NCI-H2227 (cell line): Measurements from ENCODE around the gene USP10.
A peak's percentile ranks its signal among the peaks of the same experiment; 100 is the strongest.

ENCODE experiments used
- DNase-seq: peaks from one replicate; lab custom pipeline; 2025; ENCODE audit not compliant: unreplicated experiment; lab: John Stamatoyannopoulos, UW

Gene USP10

DNA sequence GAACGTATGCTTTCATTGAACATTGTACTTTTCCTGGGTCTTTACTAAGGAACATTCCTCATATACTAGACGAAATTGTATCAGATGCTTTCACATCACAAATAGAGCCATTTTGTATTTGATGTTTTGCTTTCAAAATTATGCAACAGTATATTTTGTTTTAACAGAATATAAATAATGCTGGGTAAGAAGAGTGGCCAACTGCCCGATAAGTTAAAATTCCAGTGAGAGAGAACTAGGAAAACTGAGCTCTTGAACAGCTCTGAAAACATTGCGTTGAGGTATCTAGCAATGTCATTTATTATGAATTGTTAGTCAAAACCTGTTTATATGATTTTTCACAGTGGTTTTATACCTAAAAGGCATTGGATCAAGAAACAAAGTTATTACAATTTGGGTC, 50.8 kb downstream of the USP10 start:
- no peak for DNase-seq

DNA sequence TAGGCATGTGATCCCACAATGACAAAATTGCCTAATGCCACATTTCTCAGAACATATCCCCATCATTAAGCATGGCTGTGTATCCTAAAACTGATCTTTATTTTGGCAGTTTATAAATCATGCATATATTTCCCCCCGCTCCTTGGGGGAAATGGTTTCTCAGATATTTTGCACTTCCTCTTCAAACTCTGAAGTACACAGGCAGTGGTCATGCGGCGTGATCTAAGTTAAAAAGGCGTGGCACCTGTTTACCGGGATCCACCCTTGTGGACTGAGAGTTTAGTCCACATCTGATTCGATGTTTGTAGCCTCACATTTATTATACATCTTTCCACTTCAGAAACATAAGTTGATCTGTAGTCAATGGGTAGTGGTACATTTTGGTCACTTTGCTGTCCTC, 51.4 kb downstream of the USP10 start:
- DNase-seq = no peak

DNA sequence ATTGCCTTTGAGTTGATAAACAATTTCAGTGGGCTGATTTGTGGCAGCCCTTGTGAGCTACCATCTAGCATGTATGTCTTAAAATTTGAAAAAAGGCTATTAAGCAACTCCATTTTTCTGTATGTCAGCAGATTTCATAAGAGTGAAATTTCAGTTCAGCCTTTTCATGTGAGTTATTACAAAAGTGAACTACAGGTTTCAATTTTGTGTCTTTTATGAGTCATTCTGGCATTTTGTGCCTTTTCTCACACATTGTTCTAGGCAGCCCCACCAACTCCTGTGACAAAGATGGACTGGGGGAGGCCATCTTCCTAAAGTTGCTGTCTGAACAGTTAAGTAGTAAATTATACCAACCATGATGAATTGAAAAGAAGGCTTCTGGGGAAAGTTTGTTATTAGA, 52.1 kb downstream of the USP10 start:
- no peak for DNase-seq

DNA sequence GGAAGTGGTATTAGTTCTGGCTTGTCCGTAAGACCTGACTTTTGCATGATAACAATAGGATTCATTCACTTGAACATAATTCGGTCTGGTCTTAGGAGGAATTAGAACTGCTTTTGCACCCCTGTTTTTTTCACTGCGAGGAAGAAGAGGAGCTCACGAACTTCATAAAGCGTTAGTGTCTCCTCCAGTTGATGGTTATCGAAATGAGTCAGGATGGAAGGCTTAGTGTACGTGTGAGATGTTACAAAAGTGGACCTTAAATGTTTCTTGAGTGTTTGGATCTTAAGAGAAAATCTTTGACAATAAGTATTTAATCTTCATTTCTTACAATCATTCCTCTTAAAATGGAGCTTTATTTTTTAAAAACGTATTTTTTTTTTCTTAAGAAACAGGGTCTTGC, 52.8 kb downstream of the USP10 start:
- no peak for DNase-seq

DNA sequence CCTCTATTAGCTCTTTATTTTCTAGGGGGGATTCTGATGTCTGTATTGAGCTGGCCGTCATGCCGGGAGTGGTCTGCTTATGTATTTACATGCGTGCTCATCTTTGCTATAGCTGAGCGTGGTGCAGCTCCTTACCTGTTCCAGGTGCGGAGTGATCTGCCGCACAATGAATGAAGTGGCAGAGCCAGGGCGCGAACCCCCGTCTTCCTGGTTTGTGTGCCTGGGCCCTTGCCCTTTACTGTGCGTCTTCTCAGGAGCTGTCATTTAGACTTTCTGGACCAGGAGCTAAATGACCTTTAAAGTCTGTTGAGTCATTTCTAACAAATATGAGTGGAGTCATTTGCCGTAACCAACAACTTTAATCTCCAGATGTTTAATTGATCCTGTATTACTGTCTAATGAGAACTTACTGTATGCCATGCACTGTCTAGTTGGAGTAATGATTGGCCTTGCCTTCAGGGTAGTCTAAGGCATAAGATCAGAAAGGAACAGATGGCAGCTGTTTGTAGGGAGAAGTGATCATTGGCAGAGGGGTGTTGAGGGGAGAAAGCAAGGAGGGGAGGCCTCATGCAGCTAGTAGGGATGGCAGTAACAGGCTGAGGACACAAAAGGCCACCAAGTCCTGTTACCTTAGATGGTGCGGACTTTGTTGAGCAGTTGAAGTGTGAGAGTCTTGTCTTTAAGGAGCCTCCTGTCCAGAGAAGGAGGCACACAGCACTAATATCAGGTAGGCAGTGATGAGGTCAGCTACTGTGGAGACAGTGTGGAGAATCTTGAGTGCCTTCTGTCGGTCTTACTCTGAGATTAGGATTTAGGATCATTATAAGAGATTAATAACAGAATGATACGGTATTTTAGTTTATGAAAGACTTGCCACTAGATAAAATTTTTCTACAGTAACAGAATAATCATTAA, 53.9 kb downstream of the USP10 start:
- DNase-seq = no peak

DNA sequence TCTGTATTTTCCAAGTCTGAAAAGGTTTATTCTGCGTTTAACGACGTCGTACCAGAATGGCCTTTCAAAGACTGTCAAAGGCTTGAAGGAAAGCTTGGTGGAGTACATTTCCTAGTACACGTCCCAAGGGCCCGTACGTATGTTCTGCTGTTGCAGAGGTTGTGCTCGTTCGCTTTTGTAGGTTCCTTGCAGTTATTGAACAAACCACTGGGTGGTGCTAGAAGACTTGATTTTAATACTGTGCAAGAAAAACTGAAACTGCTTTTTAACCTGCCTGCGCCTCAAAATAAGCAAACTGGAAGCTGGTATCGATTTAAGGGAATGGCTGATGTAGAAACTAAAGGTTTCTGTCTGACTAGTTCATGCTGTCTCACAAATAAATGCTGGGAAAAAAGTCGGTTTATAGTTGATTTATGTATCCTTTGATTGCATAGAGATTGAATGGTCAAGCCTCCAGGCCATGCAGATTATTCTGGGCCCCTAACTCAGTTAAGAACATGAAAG, 54.6 kb downstream of the USP10 start:
- DNase-seq = peak; percentile 79

DNA sequence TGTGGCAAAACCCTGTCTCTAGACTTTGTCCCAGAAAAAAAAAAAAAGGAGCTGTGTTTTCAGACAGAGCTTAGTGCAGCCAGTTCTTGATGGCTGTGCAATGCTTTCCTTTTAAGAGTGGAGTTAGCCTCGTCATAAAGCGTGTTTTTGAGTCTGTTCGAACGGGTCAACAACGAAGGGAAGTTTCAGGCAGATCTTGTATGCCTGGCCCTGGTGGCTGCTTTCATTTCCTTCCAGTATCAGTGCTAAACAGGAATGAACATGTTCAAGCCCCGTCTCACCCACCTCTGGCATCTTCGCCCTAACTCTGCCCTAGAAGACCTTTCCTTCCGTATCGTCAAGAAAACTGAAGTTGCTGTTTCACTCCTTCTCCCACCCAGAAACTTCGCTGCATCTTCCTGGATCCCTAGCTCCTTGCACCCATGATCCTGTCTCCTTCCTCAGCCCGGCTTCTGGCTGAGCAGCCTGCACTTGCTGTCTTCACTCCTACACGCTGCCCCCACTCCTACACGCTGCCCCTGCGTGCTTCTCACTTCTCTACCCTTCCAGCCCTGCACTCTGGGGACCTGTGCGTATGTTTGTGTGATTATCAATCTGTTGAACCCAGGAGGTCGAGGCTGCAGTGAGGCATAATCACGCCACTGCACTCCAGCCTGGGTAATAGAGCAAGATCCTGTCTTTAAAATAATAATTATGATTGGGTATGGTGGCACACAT, 55.3 kb downstream of the USP10 start:
- no peak for DNase-seq

DNA sequence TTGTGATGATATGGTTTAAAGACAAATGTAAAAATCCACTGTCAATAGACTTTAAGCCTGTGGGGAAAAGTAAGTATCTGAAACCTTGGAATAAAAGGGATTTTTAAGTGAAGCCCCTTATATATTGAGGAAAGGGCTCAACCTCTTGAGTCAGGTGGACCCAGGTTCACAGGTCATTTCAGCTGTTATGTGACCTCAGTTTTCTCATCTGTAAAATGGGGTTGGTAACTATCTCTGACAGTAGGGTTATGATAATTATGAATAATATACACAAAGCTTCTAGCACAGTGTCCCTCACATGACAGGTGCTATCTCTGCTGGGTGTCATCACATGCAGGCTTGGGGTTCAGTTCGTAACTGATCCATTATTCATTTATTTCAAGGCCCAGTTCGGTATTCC, 57.0 kb downstream of the USP10 start:
- no peak for DNase-seq

DNA sequence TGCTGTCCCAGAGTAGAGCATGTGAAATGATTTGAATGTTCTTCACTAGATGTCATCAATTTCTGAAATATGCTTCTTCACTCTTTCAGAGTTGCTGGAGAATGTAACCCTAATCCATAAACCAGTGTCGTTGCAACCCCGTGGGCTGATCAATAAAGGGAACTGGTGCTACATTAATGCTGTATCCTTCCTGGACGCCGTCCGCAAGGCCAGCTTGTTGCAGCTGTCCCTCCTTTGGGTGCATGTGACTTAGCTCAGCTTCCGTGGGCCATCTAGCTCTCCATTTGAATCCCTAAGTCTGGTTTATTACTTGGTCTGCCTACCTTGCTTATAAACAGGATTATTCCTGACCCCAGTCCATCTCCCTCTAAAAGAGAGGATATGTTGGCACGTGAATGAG, 58.8 kb downstream of the USP10 start:
- no peak for DNase-seq

DNA sequence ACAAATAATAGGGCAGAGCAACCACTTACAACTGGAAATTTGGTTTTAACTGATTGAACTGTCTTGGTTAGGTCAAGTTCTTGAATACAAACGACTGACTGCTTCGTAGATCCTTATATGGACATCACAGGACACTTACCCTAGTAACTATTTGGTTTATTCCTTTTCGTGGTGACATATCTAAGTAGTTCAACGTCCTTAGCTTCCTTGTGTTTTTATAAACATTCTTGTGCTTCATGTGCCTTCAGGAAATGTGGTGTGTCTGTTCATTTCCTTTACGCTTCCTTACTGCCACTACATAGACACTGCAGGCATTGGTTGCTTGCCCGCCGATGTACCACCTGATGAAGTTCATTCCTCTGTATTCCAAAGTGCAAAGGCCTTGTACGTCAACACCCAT, 59.3 kb downstream of the USP10 start:
- no peak for DNase-seq

DNA sequence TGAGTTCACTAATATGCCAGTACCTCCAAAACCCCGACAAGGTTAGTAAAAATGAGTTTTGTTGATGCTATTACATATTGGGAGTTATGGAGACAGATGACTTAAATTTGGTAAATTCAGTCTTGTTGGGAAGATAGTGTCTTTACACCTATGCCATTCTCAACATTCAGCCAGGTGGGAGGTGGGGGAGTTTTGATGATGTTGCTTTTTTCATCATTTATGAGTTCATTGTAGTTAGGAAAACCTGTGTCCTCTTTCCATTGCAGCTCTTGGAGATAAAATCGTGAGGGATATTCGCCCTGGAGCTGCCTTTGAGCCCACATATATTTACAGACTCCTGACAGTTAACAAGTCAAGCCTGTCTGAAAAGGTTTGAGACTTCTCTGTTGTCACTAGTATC, 60.1 kb downstream of the USP10 start:
- no peak for DNase-seq

DNA sequence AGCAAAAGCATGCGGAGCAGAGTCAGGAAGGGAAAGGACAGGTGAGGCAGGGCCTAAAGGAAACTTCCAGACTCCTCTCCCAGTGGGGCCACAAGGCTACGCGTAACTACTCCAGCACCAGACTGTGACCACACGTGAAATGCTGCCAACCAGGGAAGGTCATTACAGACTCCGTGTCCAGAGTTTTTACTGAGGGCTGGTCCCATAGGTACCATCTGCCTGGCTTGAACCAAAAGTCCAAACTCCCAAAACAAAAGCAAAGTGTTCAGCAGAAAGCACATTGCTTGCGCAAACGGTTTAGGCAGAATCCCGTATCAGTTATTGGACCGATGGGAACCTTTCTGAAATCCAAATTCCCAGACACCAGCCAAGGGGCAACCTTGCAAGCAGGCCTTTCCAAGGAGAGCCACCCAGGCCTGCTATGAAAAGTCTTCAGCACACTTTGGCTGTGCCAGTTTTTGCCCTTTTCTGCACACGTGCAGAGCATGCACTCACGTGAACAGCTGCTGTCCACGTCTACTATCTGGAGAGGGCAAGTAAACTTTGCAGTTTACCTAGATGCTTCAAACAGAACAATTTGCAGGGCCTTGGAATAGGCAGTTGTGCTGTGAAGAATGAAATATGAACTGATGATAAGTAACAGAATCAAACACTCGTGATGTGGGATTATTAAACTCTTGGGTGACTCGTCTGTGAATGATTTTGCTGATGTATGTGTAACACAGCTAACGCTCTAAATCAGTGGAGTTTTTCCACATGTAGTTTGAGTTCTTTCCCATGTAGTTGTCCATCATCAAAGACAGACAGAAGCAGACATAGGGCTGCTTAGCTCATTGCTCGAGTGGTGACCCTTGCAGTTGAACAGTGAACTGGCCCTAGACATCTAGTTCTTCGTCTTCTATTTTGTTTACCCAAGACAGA, 61.9 kb downstream of the USP10 start:
- no peak for DNase-seq

DNA sequence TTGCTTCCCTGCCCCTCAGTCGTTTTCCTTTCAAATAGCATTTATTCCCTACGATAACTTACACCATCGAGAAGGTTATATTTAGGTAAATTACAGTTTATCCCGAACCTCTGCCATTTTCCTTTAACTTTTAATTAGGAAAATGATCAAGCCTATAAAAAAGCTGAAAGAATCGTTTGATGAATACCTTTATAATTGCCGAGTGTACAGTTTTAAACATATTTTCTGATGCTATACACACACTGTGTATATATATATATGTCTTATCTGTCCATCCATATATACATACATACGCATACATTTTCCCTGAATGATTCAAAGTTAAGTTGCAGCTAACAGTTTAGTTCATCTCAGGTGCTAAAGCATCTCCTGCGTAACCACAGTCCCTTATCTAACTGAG, 63.4 kb downstream of the USP10 start:
- DNase-seq = no peak

DNA sequence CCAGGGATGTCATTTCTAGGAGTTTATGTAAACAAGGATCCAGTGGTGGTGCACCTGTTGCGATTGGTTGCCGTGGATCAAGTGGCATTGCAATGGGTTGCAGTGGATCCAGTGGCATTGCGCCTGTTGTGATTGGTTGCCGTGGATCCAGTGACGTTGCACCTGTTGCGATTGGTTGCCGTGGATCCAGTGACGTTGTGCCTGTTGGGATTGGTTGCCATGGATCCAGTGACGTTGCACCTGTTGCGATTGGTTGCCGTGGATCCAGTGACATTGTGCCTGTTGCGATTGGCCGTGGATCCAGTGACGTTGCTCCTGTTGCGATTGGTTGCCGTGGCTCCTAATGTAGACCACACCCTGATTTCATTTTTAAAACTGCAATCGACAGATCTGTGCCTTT, 63.8 kb downstream of the USP10 start:
- DNase-seq = no peak

DNA sequence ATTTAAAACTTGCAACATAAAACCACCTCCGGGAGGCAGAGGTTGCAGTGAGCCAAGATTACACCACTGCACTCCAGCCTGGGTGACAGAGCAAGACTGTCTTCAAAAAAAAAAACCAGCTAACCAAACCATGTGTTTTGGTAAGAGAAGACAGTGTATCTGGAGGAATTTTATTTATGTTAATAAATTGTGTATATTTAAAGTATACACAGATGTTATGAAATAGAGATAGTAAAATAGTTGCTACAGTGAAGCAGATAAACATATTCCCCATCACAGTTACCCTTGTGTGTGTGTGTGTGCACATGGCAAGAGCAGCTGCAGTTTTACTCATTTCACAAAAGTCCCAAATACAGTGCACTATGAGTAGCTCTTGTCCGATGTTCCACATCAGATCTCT, 65.2 kb downstream of the USP10 start:
- DNase-seq = no peak

DNA sequence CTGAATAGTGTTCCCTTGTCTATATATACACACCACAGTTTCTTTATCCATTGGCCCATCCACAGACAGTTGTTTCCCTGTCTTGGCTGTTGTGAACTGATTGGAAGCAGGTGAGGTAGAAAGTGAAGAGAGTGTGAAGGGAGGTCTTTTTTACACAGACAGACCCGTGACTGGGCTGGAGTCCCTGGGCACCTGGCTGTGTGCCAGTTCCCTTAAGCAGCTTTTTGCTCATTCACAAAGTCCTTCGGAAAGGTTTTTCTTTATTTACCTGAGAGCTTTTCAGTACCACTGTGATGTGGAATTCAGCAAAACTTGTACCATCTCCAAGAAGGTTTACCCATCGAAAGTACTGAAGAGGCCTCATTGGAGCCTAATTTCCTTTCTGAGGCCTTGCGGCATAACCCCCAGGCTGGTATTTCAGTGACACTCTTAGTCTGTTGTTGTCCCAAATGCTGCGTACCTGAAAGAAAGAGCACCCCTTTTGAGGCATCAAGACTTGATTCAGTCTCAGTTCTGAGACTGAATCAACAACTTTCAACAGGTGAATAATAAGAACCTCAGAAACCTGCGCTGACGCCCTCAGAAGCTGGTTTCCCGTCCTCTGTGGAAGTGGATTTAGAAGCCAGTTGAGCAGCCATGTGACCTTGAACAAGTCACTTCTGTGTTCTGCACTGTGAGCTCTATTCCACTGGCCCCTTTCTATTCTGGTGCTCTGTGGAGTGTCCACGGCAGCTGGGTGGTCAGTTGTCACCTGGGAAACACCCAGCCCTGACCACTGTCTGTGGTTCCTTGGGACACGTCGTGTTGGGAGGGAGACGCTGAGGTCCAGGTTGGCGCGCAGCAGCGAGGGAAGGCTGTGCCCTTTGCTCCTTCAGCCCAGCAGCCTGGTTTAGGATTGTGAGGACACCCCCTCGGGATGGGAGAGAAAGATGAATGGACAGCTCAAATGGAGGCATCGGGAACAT, 66.1 kb downstream of the USP10 start:
- no peak for DNase-seq

DNA sequence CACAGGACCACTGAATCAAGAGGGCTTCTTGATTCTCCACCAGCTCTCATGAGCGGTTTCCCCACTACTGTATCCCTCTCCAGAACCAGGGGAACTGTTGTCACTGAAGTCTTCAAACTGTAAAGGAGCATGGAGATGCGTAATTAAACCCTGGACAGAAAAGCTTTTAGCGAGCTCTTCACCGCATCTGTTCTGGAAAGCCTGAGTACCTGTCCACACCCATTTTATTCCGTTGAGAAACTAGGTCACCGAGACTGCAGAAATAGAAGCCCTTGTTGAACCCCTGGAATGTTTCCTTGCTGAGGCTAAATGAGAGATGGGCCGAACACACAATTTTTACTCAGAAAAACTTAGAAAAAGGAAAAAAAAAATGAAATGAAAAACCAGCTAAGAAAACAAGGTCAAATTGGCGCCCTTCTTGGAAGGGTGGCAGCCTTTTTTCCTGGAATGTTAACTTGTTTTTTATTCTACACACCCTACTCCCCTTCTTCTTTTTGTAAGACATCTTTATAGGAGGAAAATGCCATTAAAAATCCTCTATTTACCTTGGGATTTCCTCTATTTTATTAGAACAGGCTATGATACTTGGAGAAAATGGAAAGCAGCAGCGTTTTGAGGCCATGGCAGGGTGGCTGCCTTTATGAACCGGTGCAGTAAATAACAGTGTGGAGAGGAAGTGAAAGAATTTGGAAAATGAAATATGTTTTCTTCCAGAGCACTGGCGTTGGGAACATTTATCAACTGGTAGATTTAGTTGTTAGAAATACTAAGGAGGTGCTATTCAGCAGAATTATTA, 67.4 kb downstream of the USP10 start:
- DNase-seq = peak; percentile 42

DNA sequence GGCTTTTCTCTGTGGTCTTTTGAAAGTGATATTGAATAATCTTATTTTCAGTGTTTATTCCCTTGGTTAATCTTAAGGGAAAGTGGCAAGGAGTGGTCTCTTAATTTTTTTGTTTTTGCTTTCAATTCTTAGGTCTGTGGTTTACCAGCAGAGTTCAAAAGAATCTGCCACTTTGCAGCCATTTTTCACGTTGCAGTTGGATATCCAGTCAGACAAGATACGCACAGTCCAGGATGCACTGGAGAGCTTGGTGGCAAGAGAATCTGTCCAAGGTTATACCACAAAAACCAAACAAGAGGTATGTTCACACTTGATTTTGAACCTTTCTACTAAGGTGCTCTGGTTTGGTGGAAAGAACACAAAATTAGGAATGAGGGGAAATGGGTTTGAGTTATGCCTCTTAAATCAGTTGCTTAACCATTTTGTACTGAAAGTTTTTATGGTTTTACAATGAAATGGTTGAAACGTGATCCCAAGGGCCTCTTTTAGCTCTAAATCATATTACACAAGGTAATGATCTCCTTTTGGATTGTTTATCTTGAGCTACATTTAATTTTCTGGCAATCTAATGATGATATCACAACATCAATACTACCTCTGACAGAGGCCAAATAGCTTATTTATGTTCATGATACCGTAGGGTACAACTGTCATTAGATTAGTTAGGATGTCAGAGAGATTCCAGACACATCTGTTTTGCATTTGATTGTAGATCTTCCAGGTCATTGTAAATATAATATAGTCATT, 68.4 kb downstream of the USP10 start:
- DNase-seq = no peak

DNA sequence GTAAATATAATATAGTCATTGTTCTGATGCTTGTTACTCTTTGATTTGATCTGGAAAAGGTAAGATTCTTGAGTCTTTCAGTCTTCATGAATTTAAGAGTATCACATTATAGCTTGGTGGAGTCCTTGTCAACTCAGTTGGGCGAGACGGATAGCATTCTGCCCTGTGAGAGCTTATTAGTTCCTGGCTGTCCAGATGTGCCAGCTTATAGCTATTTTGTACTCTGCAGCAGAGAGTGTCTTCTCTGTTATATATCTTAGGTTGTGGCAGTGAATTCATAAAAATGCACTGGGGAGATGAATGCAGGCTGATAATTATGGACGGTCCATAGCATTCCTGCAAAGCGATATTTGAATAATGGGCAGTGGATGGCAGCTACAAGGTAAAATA, 69.0 kb downstream of the USP10 start:
- DNase-seq = no peak
